TTC549 (cell line): ENCODE measurements around the gene NEMP1.
"Not testable (repeated sequence)": the region's sequence is repeated elsewhere in the genome, so short reads cannot be mapped to it uniquely, and the experiment has no call there.

Source experiments
- FAIRE-seq: peaks from 2 replicates; lab custom pipeline; 2012; peaks lifted over from hg19 to GRCh38; lab: Jason Lieb, UNC

Gene NEMP1, protein sequence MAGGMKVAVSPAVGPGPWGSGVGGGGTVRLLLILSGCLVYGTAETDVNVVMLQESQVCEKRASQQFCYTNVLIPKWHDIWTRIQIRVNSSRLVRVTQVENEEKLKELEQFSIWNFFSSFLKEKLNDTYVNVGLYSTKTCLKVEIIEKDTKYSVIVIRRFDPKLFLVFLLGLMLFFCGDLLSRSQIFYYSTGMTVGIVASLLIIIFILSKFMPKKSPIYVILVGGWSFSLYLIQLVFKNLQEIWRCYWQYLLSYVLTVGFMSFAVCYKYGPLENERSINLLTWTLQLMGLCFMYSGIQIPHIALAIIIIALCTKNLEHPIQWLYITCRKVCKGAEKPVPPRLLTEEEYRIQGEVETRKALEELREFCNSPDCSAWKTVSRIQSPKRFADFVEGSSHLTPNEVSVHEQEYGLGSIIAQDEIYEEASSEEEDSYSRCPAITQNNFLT

DNA sequence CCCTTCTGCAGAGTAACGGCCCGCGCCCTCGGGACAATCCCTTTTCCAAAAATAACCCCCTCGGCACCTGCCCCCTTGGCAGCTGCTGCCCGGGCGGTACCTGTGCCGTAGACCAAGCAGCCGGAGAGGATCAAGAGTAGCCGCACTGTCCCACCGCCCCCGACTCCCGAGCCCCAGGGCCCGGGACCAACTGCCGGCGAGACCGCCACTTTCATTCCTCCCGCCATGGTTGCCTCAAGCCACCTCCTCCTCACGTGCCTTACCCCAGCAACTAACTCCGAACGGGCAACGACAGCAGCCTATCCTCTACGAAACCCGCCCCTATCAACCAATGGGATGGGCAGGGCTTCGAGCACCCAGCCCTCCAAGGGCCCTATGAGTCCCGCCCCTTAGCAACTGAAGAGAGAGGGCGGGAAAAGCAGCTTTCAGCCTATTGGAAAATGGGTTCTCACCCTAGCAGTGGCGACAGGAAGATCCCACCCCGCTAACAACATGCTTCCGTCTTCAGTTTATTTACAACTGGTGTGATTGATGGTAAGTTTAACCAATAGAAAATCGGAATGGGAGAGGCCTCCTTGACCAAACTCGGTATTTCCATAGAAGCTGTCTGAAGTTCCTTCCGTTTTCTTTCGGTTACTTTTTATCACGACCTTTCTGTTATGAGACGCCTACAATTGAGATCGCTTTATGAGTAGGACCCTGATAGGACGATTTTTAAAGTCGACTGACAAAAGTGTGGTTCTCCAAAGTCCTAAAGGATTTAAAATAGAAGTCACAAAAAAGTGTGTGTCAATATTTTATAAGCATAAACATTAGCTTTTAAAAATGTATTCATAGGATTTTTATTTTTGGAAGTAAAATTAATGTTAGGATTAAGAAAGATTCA, at the start of gene NEMP1:
TSS of gene NEMP1 (minus strand) at position 273 of the 886 bp plus-strand sequence. CDS start at position 227, 46 bp downstream.
- FAIRE-seq, result peak; percentile 99

- no peak for FAIRE-seq
Measured at GRCh38 chr12:57127726-57128518, 49.3 kb upstream of the NEMP1 start, which contains the start of gene LRP1. Gene LRP1 (plus strand): TSS chr12:57128483. CDS start chr12:57128965, 482 bp downstream.

DNA sequence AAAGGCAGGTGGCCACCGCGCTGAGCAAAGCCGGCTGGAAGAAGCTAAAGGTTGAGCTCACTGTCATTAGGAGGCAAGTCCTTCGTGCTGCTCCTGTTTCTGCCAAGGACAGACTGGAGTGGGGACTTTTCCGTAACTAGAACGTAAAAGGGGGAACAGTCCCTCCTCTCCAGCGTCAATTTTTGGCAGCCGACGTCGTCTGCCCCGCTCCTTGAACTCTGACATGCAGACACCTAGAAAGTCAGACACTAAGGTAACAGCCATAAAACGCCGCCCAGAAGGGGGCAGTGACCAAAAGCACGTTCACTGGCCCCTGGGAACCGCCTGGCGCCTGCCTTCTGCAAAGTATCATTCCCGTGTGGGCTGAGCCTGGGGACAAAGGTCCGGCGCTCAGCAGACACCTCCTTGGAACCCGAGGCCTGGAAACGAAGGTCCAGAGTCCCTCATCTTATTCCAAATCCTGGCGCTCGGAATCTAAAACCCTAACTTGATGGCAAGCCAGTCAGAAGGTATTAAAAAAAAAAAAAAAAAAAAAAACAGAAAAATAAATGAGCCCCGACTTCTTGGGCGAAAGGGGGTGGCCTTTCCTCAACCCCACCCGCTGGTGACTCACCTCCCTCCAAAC, 48.6 kb upstream of the NEMP1 start:
- FAIRE-seq, result no peak

DNA sequence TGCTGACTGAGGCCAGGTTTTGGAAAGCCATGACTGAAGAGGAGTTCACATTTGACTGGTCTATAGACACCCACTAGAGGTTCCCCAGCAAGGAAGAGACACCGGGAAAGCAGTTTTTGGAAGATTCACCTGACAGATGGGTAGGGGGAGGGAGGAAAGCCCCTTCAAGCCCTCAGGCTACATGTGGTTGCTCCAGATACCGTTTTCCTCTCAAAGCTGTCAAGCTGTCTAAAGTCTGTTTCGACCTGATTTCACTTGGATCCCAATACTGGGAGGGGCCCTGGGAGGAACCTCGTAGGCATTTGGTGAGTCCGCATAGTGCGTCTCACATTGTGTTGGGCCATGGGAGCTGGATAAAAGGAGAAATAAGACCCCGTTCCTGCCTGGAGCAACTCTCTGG, 48.0 kb upstream of the NEMP1 start:
- no peak for FAIRE-seq

GRCh38 chr12:57126061-57126460, 47.5 kb upstream of the NEMP1 start:
- FAIRE-seq, result no peak

GRCh38 chr12:57124261-57124877, 45.8 kb upstream of the NEMP1 start:
- no peak for FAIRE-seq

DNA sequence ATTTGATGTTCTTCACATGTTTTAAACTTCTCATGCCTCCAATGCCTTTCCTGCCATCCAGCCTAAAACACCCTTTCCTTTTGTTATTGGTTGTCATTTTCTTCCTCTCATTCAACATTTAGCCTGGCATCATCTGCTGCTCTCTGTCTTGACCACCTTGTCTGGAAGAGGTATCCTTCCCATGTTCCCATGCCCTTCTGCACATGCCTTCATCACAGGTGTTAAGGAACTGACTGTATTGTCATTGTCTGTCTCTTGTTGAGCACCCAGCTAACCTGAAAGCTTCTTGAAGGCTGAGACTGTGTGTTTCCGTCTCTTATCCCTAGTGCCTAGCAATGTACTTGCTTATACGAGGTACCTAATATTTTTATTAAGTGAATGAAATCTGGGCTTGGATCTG, 45.2 kb upstream of the NEMP1 start:
- no peak for FAIRE-seq

- not testable (repeated sequence) for FAIRE-seq
Measured at GRCh38 chr12:57120718-57121117, 42.1 kb upstream of the NEMP1 start.

DNA sequence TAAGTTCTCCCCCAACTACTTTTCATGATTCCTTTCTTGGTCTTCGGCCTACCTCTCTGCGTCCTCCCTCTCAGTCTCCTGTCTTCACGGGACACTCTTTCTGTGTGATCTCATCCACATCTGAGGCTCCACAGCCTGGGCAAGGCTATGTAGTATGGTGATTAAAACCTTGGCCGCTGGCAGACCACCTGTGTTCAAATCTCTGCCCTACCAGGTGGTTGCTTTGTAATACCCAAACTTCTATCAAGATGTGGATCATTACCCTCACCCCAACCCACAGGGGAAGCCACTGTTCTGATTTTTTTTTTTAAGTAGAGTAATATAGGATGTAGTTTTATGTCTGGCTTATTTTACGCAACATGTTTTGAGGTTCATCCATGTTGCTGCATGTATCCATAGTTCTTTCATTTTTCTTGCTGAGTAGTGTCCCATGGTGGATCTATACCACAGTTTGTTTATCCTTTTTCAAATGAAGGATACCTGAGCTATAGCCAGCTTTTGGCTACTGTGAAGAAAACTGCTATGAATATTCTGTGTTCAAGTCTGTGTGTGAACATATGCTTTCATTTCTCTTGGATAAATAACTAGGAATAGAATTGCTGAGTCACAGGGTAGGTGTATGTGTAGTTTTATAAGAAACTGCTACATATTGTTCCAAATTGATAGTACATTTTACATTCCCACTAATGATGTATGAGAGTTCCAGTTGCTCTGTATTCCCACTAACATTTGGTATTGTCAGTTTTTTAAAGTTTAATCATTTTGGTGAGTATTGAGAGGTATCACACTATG, 40.9 kb upstream of the NEMP1 start:
- no peak for FAIRE-seq

GRCh38 chr12:57118711-57119271, 40.2 kb upstream of the NEMP1 start:
- no peak for FAIRE-seq

DNA sequence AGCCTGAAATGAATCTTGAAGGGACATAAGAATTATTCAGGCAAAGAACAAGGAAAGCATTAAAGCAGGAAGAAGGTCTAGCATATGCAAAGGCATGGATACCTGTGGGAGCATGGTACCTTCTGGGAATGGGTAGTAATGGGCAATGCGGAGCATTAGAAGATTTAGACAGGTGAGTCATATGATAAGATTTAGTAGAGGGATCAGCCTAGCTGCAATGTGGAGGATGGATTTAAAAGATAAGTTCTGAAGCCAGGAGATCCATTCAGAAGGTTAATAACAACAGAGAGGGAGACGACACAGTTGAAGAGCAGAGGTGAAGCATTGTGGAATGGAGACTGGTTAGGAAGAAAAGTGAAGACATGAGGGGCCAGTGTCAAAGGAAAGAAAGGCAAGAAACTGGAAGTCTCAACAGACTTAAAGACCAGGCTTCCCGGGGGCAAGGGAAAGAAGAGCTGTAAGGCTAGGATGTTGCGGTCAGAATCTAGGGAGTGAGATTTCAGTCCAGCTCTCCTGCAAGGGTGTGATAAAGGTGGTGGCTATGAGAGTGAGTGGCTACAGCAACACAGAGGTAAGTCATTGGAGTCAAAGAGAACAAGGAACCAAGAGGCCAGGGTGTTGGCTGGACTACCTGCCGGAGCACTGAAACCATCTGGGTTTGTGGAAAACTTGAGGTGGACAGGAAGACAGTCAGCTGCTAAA, 38.1 kb upstream of the NEMP1 start:
- no peak for FAIRE-seq

- FAIRE-seq, result no peak
Measured at GRCh38 chr12:57112492-57113294, 34.1 kb upstream of the NEMP1 start.

- FAIRE-seq, result no peak
Measured at GRCh38 chr12:57111031-57111734, 32.6 kb upstream of the NEMP1 start, which contains the start of gene STAT6. Gene STAT6 (minus strand): TSS chr12:57111362. CDS start chr12:57108278, 3,084 bp downstream.

GRCh38 chr12:57110104-57111030, 31.8 kb upstream of the NEMP1 start:
- FAIRE-seq, result no peak

DNA sequence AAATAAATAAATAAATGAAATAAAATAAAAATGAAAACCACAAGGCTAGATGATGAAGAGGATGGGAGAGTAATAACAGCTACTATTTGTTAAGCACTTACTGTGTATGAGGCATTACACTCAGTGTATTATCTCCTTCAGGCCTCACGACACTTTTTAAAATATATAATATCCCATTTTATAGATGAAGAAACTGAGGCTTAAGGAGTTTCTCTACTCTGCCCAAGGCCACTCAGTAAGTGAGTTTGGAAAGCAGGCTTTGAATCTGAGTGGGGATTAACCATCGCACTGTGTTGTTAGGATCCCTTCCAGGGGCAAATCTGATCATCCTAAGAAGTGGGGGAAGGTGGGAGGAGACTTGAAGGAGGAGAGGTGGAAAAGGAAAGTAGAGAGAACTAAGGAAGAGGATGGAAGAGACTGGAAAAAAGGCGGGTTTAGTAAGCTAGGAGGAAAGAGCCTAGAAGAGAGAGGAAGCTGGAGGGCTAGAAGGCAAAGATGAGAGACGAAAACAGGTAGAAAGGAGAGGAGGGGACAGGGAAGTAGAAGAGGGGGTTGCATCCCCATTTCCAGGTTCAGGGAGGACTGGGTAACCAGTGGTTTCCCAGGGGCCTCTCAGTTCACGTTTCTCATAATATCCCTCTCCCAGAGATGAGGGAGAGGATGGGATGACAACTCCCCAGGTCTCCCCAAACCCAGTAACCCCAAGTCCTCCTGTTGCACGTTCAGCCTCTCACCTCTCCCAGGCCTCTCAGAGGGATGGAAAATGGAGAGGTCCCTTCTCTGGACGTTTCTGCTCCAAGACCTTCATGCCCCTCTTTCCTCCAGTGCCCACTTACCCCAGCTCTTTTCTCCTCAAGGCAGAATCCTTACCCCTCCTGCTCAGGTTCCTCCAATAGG, 30.9 kb upstream of the NEMP1 start:
- no peak for FAIRE-seq
